NCI-H146 treated with DMSO at 0.1 percent for 48 hours (cell line): ENCODE data around the gene TPSD1.
"Not testable (repeated sequence)": the region's sequence is repeated elsewhere in the genome, so short reads cannot be mapped to it uniquely, and the experiment has no call there.

Source experiments
- DNase-seq: peaks from one replicate; lab custom pipeline; 2025; ENCODE audit not compliant: unreplicated experiment; lab: John Stamatoyannopoulos, UW

TPSD1 gene

DNA sequence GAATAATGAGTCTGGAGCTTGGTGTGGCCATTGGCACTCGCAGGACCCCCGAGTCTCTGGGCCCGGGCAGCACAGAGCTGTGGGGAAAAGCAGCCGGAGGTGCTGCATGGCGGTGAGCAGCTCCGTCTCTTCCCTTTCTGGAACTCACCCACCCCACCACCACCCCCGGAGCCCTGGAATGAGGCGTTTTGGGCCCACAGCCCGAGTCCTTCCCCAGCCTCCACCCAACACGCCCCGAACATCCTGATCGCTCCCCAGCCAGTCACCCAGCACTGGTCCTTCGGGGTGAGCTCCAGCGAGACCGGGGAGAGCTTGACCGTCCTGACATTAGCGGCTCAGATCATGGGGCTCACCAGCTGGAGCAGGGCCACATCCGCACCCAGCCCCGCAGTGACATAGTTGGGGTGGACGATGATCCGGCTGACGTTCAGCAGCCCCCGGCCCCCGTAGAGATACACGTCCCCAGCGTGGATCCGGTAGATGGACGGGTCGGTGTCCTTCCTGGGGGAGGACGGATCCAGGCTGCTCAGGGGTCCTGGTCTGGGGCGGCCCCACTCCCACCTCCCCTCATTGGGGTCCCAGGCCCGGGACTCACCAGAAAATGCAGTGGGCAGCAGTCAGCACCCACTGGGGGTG lies 6.5 kb downstream of the TPSD1 start:
- no peak for DNase-seq

DNA sequence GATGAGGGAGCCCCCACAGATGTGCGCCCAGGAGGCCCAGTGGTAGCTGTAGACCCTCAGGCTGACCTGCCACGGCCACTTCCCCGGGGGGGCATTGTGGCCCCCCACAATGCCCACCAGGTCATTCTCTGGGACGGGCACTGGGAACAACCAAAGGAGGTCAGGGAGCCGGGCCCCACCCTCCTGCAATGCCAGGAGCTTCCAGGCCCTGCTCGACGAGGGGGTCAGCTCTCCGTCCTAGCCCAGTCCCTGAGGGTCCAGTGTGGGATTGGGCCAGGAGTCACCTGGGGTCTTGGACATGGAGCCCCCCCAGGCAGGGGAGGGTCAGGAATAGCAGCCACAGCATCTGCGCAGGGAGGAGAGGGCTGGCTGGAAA lies 7.0 kb downstream of the TPSD1 start:
- DNase-seq: no peak

DNA sequence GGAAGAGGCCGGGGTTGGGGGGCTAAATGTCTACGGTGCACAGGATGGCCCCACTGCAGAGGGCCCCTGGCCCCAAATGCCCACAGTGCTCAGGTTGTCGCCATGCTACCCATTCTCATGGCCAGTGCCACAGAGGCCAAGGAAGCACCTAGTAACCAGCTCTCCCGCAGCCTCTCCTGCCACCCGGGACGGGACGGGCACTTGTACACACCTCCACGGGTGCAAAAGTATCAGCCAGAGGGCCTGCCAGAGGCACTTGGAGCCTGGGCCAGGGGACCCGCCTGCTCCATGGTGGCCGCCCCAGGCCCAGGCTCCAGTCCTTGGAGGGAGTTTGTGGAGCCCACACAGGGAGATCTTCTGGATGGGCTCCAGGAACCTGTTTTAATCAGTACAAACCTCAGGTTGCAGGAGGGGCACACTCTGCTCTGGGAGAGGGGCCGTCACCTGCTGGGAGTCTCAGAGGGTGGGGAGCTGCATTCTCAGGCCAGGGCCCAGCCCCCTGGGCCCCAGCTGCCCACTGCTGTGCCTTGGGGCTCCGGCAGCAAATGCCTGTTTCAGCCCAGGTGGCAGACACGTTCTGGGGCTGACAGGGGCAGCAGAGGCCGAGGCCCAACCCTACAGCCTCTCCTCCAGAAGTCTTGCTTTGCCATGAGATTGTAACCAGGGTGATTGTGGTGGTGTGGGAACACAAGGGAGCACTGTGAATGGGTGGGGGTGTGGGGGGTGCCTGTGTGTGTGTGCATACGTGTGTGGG lies 7.9 kb downstream of the TPSD1 start:
- DNase-seq: no peak

DNA sequence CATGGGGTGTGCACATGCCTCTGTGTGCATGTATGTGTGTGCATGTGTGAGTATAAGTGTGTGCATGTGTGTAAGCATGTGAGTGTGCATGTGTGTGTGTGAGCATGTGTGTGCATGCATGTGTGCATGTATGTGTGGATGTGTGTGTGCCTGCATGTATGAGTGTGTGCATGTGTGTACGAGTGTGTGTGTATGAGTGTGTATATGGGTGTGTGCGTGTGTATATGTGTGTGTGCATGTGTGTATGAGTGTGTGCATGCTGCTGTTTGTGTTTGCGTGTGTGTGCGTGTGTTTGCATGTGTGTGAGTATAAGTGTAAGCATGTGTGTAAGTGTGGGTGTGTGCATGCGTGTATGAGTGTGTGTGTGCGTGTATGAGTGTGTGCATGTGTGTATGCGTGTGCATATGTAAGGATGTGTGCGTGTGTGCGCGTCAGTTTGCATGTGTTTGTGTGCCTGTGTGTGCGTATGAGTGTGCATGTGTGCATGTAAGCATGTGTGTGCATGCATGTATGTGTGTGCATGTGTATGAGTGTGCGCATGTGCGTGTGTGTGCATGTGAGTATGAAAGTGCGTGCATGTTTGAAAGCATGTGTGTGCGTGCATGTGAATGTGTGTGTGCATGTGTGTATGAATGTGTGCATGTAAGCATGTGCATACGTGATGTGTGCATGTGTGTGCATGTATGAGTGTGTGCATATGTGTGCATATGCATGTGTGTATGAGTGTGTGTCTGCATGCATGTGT lies 8.6 kb downstream of the TPSD1 start:
- no peak for DNase-seq

DNA sequence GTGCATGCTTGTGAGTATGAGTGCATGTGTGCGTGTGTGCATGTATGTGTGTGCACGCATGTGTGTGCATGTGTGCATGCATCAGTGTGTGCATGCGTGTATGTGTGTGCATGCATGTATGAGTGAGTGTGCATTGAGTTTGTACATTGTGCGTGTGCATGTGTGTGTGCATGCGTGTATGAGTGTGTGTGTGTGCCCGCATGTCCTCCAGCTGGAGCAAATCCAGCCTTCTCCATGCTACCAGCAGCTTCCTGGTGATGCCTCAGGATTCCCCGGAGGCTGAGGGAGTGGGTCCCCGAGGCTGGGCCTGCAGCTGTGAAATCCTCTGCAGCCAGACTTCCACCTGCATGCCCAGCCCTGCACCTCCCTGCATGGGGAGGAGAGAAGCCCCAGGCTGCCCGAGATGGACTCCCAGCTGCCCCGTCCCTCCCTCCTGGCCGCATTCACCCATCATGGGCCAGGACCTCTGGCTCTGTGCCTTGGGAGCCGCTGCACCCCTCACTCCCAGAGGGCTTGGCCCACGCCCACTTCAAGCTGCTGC lies 9.3 kb downstream of the TPSD1 start:
- no peak for DNase-seq

DNA sequence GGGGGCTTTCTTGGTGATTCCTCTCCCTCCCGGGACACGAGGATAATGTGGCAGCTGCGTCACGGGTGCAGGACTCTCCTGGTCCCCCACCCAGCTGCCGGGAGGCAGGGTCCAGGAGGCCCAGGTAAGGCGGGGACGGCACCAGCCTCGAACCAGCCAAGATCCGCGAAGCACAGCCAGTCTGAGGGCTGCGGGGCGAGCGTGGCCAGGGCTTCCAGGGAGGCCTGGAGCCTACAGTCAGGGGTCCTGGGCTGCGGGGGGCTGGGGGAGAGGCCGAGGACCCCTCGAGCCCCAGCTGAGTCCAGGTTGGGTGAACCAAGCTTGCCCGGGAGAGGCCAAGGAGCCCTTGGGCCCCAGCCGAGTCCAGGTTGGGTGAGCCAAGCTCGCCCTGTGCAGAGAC lies 10.0 kb downstream of the TPSD1 start:
- DNase-seq: no peak

DNA sequence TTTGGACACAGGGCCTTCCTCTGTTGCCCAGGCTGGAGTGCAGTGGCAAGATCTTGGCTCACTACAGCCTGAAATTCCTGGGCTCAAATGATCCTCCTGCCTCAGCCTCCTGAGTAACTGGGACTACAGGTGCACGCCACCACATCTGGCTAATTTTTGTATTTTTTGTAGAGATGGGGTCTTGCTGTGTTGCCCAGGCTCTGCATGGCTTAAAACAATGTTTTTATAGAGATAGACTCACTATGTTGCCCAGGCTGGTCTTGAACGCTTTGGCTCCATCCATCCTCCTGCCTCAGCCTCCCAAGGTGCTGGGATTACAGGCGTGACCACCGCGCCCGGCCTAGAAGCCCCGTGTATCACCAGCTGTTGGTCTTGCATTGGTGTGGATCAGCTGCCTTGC lies 13.5 kb downstream of the TPSD1 start:
- not testable (repeated sequence) for DNase-seq

DNA sequence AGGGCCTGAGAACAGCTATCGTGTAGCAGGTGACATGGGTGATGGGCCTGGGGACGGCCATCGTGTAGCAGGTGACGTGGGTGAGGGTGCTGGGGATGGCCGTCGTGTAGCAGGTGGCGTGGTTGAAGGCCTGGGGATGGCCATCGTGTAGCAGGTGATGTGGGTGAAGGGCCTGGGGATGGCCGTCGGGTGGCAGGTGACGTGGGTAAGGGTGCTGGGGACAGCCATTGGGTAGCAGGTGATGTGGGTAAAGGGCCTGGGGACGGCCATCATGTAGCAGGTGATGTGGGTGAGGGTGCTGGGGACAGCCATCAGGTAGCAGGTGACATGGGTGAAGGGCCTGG lies 15.5 kb downstream of the TPSD1 start:
- no peak for DNase-seq

DNA sequence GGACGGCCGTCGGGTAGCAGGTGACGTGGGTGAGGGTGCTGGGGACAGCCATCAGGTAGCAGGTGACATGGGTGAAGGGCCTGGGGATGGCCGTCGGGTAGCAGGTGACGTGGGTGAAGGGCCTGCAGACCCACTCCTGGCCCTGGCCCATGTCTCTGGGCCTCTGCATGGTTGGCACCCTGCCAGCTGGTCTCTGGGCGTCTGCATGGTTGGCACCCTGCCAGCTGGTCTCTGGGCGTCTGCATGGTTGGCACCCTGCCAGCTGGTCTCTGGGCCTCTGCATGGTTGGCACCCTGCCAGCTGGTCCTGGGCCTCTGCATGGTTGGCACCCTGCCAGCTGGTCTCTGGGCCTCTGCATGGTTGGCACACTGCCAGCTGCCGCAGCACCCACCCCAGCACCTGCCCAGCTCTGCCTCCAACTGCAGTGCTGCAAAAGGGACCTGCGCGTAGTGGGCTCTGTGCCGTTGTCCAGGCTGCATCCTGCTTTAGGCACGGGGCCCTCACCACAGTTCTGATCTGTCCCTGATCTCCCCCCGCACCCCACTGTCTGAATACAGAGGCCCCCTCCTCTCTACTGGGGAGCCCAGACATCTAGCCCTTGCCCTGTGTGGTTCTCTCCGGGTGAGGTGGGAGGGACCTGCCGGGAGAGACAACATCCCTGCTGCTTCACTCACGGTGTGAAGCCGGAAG lies 16.0 kb downstream of the TPSD1 start:
- peak; percentile 78 for DNase-seq

DNA sequence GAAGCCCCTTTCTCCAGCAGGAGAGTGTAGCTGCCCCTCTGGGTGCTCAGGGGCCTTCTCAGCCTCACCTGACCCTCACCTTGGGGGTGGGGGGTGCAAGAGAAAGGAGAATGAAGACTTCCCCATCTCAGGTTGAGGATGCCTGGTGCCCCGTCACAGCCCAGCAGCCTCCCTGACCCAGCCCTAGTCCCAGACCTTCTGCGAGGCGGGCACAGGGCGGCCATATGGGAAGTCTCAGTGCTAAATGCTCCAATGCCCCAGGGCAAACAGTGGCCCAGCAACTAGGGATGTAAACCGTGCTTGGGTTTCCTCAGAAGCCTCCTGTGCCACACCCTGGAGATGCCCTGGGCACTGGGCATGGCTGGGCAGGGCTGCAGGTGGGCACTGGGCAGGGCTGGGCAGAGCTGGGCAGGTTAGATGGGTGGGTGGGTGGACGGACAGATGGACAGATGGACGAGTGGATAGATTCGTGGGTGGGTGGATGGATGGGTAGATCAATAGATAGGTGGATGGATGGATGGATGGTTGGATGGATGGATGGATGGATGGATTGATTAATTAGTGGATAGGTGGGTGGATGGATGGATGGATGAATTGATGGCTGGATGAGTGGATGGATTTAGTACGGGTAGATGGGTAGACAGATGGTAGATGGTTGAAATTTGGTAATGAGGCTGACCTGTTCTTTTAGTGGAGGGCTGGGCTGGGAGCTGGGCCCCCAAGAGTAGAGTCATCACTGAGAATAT lies 16.8 kb downstream of the TPSD1 start:
- DNase-seq: no peak

DNA sequence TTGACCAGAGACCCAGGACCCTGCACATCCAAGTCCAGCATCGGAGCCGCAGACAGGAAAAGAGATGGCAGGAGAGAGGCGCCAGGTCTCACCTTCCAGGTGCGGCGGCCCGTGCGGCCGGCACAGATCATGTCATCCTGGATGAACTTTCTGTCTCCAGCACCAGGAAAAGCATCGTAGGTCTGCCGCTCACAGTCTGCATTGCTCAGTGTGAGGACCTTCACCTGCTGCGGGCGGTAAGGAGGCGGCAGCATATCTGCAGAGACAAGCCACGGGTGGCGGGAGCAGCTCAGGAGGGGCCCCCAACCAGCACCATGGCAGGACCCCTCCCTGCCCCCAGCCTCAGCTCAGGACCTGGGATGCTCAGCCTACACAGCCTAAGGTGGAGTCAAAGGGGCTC lies 17.9 kb downstream of the TPSD1 start:
- DNase-seq: no peak

DNA sequence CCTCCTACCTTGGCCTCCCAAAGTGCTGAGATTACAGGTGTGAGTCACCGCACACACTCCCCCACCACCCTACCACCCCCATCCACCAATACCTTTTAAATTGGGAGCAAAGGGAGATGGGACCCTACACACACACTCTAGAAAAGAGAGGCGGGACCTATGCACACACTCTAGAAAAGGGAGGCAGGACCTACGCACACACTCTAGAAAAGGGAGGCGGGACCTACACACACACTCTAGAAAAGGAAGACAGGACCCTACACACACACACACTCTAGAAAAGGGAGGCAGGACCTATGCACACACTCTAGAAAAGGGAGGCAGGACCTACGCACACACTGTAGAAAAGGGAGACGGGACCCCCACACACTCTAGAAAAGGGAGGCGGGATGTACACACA lies 18.9 kb downstream of the TPSD1 start:
- DNase-seq: no peak

DNA sequence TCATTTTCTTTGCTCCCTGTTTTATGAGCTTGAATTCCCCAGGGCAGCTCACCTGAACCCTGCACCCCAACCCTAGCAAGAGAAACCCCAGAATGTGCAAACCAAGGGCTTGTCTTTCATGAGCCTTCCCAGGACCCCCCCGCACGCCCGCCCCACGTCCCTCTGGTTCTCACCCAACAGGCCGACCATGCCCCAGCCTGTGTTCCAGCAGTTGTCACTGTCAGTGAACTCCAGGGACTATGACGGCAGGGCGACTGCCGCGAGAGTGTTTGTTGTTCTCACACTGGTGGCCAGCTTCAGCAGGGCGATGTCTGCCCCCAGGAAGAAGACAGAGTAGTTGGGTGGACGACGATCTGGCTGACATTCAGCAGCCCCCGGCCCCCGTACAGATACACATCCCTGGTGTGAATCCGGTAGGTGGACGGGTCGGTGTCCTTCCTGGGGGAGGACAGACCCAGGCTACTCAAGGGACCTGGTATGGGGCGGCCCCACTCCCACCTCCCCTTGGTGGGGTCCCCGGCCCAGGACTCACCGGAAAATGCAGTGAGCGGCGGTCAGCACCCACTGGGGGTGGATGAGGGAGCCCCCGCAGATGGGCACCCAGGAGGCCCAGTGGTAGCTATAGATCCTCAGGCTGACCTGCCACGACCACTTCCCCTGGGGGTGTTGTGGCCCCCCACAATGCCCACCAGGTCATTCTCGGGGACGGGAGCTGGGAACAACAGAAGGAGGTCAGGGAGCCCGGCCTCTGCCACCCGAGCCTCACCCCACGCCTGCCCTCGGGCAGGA lies 20.1 kb downstream of the TPSD1 start:
- DNase-seq: no peak

DNA sequence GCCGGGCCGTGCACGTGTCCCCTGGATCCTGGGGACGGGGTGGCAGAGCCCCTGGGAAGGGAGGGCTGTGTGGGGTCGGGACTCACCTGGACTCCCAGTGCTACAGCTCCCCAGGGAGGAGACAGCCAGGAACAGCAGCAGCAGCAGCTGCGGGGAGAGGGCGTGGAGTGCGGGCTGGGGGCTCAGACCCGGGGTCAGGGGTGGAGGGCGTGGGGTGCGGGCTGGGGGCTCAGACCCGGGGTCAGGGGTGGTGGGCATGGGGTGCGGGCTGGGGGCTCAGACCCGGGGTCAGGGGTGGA lies 20.7 kb downstream of the TPSD1 start:
- no peak for DNase-seq

DNA sequence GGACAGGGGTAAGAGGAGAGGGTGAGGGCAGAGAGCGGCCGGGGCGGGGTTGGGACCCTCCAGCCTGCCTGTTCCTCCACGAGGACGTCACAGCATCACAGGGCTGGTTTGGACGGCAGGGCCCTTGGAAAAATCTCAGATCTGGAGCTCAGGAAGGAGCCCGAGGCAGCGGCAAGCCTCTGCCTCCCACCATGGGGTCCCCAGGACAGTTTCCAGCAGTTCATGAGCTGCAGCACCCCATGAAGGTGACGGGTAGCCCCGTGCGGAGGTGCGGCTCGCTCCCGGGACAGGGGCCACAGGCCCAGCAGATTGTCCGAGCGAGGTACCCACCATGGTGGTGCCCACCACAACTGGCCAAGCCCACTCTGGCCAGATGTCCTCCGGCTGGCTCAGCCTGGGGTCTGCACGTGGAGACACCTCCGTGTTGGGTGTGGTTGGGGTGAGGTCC lies 21.3 kb downstream of the TPSD1 start:
- DNase-seq: no peak

DNA sequence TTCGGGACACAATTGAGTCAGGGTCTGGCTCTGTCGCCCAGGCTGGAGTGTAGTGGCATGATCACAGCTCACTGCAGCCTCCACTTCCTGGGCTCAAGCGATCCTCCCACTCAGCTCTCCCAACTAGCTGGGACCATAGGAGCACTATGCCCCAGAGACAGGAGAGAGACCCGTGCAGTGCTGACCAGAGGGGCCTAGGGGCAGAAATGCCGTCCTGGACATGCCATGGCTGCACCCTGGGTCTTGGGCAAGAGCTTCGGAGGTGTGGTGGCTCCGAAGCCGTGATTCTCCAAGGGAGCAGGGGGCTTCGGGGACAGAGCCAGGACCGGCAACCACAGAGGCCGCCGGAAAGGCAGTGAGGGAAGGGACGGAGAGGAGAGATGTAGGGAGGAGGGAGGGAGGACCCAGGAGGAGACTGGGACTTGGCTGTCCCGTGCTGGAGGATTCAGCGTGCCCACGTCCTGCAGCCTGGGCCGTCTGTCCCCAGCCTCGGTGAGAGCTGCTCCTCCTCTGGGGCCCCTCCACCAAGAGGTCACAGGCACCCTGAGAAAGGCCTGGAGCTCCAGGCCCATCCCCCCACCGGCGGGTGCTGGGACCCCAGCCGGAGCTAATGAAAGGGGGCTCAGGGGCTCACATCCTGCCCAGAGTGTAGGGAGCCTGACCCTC lies 21.9 kb downstream of the TPSD1 start:
- DNase-seq: no peak

DNA sequence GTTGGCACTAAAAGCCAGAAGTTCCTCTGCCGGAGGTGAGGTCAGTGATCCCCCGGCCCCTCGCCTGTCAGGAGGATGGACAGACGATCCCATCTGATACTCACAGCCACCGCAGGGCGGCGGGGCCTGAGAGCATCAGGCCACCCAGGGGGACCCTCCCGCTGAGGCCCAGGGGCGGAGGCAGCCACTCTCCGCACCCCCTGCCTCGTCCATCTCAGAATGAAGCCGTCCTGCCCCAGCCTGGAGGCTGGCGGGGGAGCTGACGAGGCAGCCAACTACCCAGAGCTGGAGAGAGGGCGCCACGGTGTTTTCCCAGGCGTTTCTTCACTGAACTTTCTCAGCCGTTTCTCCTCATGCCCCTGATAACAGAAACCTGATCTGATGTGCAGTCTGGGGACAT lies 22.6 kb downstream of the TPSD1 start:
- DNase-seq: no peak

DNA sequence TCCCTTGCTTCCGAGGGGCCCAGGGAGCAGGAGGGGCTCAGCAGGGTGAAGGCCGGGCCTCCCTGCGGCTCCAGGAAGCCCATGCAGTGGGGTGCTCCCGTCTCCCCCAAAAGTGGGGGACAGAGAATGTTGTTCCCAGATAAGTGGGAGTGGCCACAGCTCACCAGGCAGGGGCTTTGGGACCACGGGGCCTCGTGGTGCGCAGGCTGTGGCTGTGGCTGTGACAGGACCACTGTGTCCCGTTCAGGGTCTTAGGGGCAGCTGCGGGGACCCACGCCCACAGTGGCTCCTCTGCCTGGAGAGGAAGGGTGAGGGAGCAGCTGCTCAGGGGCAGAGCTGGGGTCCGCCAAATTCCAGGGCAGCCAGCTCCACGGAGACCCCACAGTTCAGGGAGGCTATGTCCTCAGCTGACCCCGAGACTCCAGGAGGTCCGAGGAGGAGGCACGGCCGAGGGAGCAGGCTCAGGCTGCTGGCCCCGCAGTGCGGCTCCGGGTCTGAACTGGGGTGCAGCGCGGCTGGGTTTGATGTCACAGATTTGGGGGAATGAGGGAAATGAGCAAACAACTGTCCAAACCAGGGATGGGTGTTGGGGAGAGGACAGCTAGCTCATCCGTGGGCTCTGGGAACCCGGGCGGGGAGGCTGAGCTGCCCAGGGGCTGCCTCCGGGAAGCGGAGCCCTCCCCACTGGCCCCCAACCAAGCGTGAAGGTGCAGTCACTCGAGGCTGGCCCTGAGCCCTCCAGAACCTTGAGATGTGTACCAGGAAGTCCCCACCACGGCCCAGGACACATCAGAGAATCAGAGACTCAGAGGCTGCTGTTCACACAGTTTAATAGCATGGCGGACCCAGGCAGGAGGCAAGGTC lies 23.4 kb downstream of the TPSD1 start:
- no peak for DNase-seq
